CD14-positive monocyte (primary cell): ENCODE measurements around the gene FBN1. TPM values are rescaled to one million over a fixed set of nuclear protein-coding genes. Genes with fewer than 3 reads are reported as not detected.

ENCODE experiments used
- DNase-seq, 3 donors: peaks; one replicate each; pipeline ENCODE4 v3.0.0-alpha.2; 2011 to 2022
- H2AFZ ChIP-seq: 2 replicates; pipeline ENCODE4 v1.6.0; 2012; ENCODE audit warnings: mild to moderate bottlenecking, low read depth, low read length, inconsistent platforms; ENCODE audit not compliant: insufficient read depth, poor library complexity, severe bottlenecking
- H3K27ac ChIP-seq, 2 donors: 1 replicate in 1 of 2; 2 replicates in 1 of 2; pipeline ENCODE4 v1.5.1; 2012 to 2013; ENCODE audit warnings: low read length in 2 of 2, control low read depth in 1 of 2, inconsistent platforms in 1 of 2, low read depth in 1 of 2, mild to moderate bottlenecking in 1 of 2
- H3K27me3 ChIP-seq, 2 donors: one replicate each; pipeline versions ENCODE4 v1.6.0 to v1.6.1; 2011 to 2013; ENCODE audit warnings: low read length in 2 of 2; ENCODE audit not compliant: control insufficient read depth in 2 of 2, insufficient read depth in 2 of 2
- H3K36me3 ChIP-seq, 2 donors: replicated peaks in 1 of 2; 1 replicate in 1 of 2; 2 replicates in 1 of 2; pipeline versions ENCODE4 v1.5.1 to v1.6.1; 2012 to 2013; ENCODE audit warnings: low read length in 2 of 2, control low read depth in 1 of 2, inconsistent platforms in 1 of 2, mild to moderate bottlenecking in 1 of 2; ENCODE audit not compliant: insufficient read depth in 2 of 2, control insufficient read depth in 1 of 2
- H3K4me1 ChIP-seq, 2 donors: 1 replicate in 1 of 2; 2 replicates in 1 of 2; pipeline versions ENCODE4 v1.5.1 to v1.6.1; 2012 to 2013; ENCODE audit warnings: low read length in 2 of 2, control low read depth in 1 of 2, inconsistent platforms in 1 of 2, mild to moderate bottlenecking in 1 of 2, moderate library complexity in 1 of 2; ENCODE audit not compliant: insufficient read depth in 2 of 2, control insufficient read depth in 1 of 2
- H3K4me2 ChIP-seq: replicated peaks from 2 replicates; pipeline ENCODE3; 2012; ENCODE audit warnings: low read length, moderate library complexity, mild to moderate bottlenecking; ENCODE audit not compliant: poor library complexity, severe bottlenecking; ENCODE audit errors: extremely low read depth
- H3K4me3 ChIP-seq, 3 experiments: fragments of 200-600 bp in 1 of 3; sonication (generic) in 1 of 3; replicated peaks in 1 of 3; 1 replicate in 2 of 3; 2 replicates in 1 of 3; pipeline ENCODE4 v1.5.1; 2011 to 2013; ENCODE audit warnings: low read length in 3 of 3, mild to moderate bottlenecking in 3 of 3, control low read depth in 2 of 3, low read depth in 2 of 3, inconsistent platforms in 1 of 3, moderate library complexity in 1 of 3
- H3K79me2 ChIP-seq: 2 replicates; pipeline ENCODE4 v1.6.0; 2012; ENCODE audit warnings: mild to moderate bottlenecking, control low read depth, inconsistent platforms, low read length, moderate library complexity; ENCODE audit not compliant: insufficient read depth
- H3K9ac ChIP-seq: 2 replicates; pipeline ENCODE4 v1.6.0; 2017; ENCODE audit warnings: low read length, mild to moderate bottlenecking; ENCODE audit not compliant: insufficient read depth, poor library complexity, severe bottlenecking
- H3K9me3 ChIP-seq, 2 donors: replicated peaks in 1 of 2; 1 replicate in 1 of 2; 2 replicates in 1 of 2; pipeline versions ENCODE4 v1.5.1 to v1.6.1; 2012 to 2013; ENCODE audit warnings: low read length in 2 of 2, control low read depth in 1 of 2; ENCODE audit not compliant: control insufficient read depth in 1 of 2, insufficient read depth in 1 of 2
- H4K20me1 ChIP-seq: 2 replicates; pipeline ENCODE4 v1.6.0; 2012; ENCODE audit warnings: mild to moderate bottlenecking, low read length, control low read depth, moderate library complexity; ENCODE audit not compliant: insufficient read depth
- H3K27ac Mint-ChIP-seq, 7 donors: one replicate each; pipeline ENCODE4 v1.8.0; 2020; ENCODE audit warnings: mild to moderate bottlenecking in 7 of 7, mixed read lengths in 7 of 7, moderate library complexity in 6 of 7, inconsistent platforms in 2 of 7
- H3K27me3 Mint-ChIP-seq, 3 donors: one replicate each; pipeline ENCODE4 v1.8.0; 2021 to 2022; ENCODE audit warnings: low read depth in 3 of 3, mild to moderate bottlenecking in 3 of 3, mixed read lengths in 3 of 3, moderate library complexity in 3 of 3, inconsistent platforms in 1 of 3
- H3K36me3 Mint-ChIP-seq, 2 donors: one replicate each; pipeline ENCODE4 v1.8.0; 2020; ENCODE audit warnings: mixed read lengths in 2 of 2, inconsistent platforms in 1 of 2, mild to moderate bottlenecking in 1 of 2
- H3K4me1 Mint-ChIP-seq: one replicate; pipeline ENCODE4 v1.8.0; 2020; ENCODE audit warnings: mild to moderate bottlenecking, mixed read lengths
- H3K4me3 Mint-ChIP-seq, 2 donors: one replicate each; pipeline ENCODE4 v1.8.0; 2020; ENCODE audit warnings: mild to moderate bottlenecking in 2 of 2, mixed read lengths in 2 of 2, moderate library complexity in 1 of 2
- H3K9me3 Mint-ChIP-seq, 7 donors: one replicate each; pipeline ENCODE4 v1.8.0; 2020 to 2022; ENCODE audit warnings: mixed read lengths in 7 of 7, mild to moderate bottlenecking in 6 of 7, moderate library complexity in 6 of 7, inconsistent platforms in 2 of 7
- CTCF ChIP-seq: fragments of 200-600 bp; IDR thresholded peaks from one replicate; pipeline ENCODE4 v1.8.0; 2022; ENCODE audit warnings: antibody characterized with exemption, mild to moderate bottlenecking
- WGBS: methylation state at CpG from one replicate; pipeline ENCODE4 v1.1.5; 2013; ENCODE audit warnings: missing lambda C conversion rate; ENCODE audit not compliant: insufficient coverage; 5-methylcytosine and 5-hydroxymethylcytosine counted together
- intact Hi-C, 2 donors: fragments of 100-400 bp; cut with micrococcal nuclease; formaldehyde crosslinking; loops; one replicate each; pipeline versions ENCODE4 v1.15.0 to v1.15.1; 2023
- polyA plus RNA-seq, 3 donors: library from polyadenylated mRNA; depleted of rRNA in 1 of 3; unstranded in 2 of 3; stranded (reverse) in 1 of 3; fragments of 300-500 nt in 2 of 3; fragments of >200 nt in 1 of 3; fragmentation: Illumina TruSeq in 2 of 3; gene quantifications; 1 replicate in 2 of 3; 2 replicates in 1 of 3; pipeline ENCODE4 v1.2.3, GENCODE V29; 2012 to 2021

The FBN1 gene
- polyA plus RNA-seq, 3 donors, result 0.29 TPM; not detected in 2

- Mint-ChIP-seq H3K27ac (peak overlapping the region in 1 of 7 donors; percentile 56), H3K4me1 (no peaks in the 10 kb centered on the region), H3K27me3 (peaks cover 0 to 2% (median 1%) of the 10 kb centered on the region in 3 donors), H3K4me3 (no peak overlapping the region), H3K9me3 (peaks cover 0 to 3% (median 2%) of the 10 kb centered on the region in 7 donors), H3K36me3 (no peaks in the 10 kb centered on the region)
- Histone ChIP-seq H3K79me2 (no peaks in the 10 kb centered on the region), H3K4me1 (no peaks in the 10 kb centered on the region), H3K27me3 (no peaks in the 10 kb centered on the region), H4K20me1 (no peaks in the 10 kb centered on the region), H3K4me3 (no peak overlapping the region), H3K36me3 (no peaks in the 10 kb centered on the region), H2AFZ (no peak overlapping the region), H3K27ac (no peak overlapping the region), H3K4me2 (no peak overlapping the region), H3K9me3 (no peaks in the 10 kb centered on the region), H3K9ac (no peak overlapping the region)
- TF ChIP-seq CTCF, result no peak
- DNase-seq, result no peak
- WGBS, result 98% methylated on average over 11 of the region's 15 CpGs
- intact Hi-C loops, result no loop called here
Observed at GRCh38 chr15:48415036-48415886, 230.2 kb downstream of the FBN1 start.

- Histone ChIP-seq H3K27ac (no peak overlapping the region), H3K9ac (no peak overlapping the region), H3K4me3 (no peak overlapping the region), H4K20me1 (no peaks in the 10 kb centered on the region), H3K4me2 (no peak overlapping the region), H3K9me3 (no peaks in the 10 kb centered on the region), H3K27me3 (no peaks in the 10 kb centered on the region), H3K36me3 (no peaks in the 10 kb centered on the region), H3K4me1 (no peaks in the 10 kb centered on the region), H3K79me2 (no peaks in the 10 kb centered on the region), H2AFZ (no peak overlapping the region)
- H3K27me3 Mint-ChIP-seq, result peaks cover 0 to 2% (median 1%) of the 10 kb centered on the region in 3 donors
- intact Hi-C loops, result no loop called here
- H3K4me3 Mint-ChIP-seq, result no peak overlapping the region
- no peak for DNase-seq
- no peaks in the 10 kb centered on the region for H3K4me1 Mint-ChIP-seq
- no peak for TF ChIP-seq CTCF
- H3K9me3 Mint-ChIP-seq, result peaks cover 0 to 3% (median 2%) of the 10 kb centered on the region in 7 donors
- no peaks in the 10 kb centered on the region for H3K36me3 Mint-ChIP-seq
- no peak overlapping the region for H3K27ac Mint-ChIP-seq
- no CpG with 5 or more reads among the region's 3 CpGs for WGBS
Observed at GRCh38 chr15:48414015-48414414, 231.5 kb downstream of the FBN1 start.
